Stomach (tissue), 9 donors: ENCODE results near the gene MGAT5. TPM values are rescaled to one million over a fixed set of nuclear protein-coding genes. Genes with fewer than 3 reads are reported as not detected.

ENCODE experiments used
- DNase-seq, 2 donors: peaks; one replicate each; pipeline versions ENCODE4 v3.0.0 to v3.0.0-alpha.2; 2013 to 2019
- H3K27ac ChIP-seq, 5 donors: fragments of 200-600 bp in 4 of 5; sonication (generic) in 4 of 5; one replicate each; pipeline ENCODE4 v1.5.1; 2013 to 2019; ENCODE audit warnings: mild to moderate bottlenecking in 1 of 5, moderate library complexity in 1 of 5
- H3K27me3 ChIP-seq, 3 donors: fragments of 200-600 bp; sonication (generic); one replicate each; pipeline ENCODE4 v1.5.1; 2017 to 2019; ENCODE audit warnings: mixed run types in 1 of 3
- H3K36me3 ChIP-seq, 4 donors: fragments of 200-600 bp; sonication (generic); 1 replicate in 3 of 4; 2 replicates in 1 of 4; pipeline ENCODE4 v1.5.1; 2016 to 2019
- H3K4me1 ChIP-seq, 4 donors: fragments of 200-600 bp; sonication (generic); one replicate each; pipeline ENCODE4 v1.5.1; 2016 to 2019
- H3K4me3 ChIP-seq, 4 donors: fragments of 200-600 bp; sonication (generic) in 3 of 4; one replicate each; pipeline ENCODE4 v1.5.1; 2016 to 2019; ENCODE audit warnings: mild to moderate bottlenecking in 1 of 4
- H3K9me3 ChIP-seq, 4 donors: fragments of 200-600 bp; sonication (generic); one replicate each; pipeline ENCODE4 v1.5.1; 2016 to 2019
- CTCF ChIP-seq, 7 experiments: fragments of 450-650 bp in 4 of 7; fragments of 200-600 bp in 3 of 7; sonication (generic) in 3 of 7; IDR thresholded peaks; one replicate each; pipeline ENCODE4 v1.5.1; 2016 to 2019; ENCODE audit warnings: antibody characterized with exemption in 7 of 7, control low read depth in 2 of 7, mild to moderate bottlenecking in 1 of 7
- EP300 ChIP-seq: sonication (generic); formaldehyde crosslinking; IDR thresholded peaks from one replicate; pipeline ENCODE4 v1.6.1; 2017; ENCODE audit warnings: antibody characterized with exemption
- POLR2A ChIP-seq, 4 donors: fragments of 450-650 bp; IDR thresholded peaks; one replicate each; pipeline ENCODE4 v1.6.1; 2016; ENCODE audit warnings: antibody characterized with exemption in 4 of 4, control low read depth in 2 of 4, mild to moderate bottlenecking in 1 of 4, moderate library complexity in 1 of 4
- POLR2AphosphoS5 ChIP-seq, 3 donors: sonication (generic); formaldehyde crosslinking; IDR thresholded peaks; one replicate each; pipeline ENCODE4 v1.6.1; 2016; ENCODE audit warnings: antibody characterized with exemption in 3 of 3
- WGBS, 5 donors: extraction: QIAGEN DNeasy Blood & Tissue Kit in 3 of 5; methylation state at CpG; one replicate each; pipeline versions ENCODE4 v1.1.5 to v1.1.7; 2013 to 2018; 5-methylcytosine and 5-hydroxymethylcytosine counted together
- intact Hi-C: fragments of 100-400 bp; cut with DNase I; formaldehyde crosslinking; loops from one replicate; pipeline ENCODE4 v1.15.1; 2023; ENCODE audit warnings: low total_unique reads
- polyA plus RNA-seq, 3 donors: library from polyadenylated mRNA; stranded (reverse); fragments of 200-250 nt; gene quantifications; one replicate each; pipeline ENCODE4 v1.2.3, GENCODE V29; 2013
- total RNA-seq, 5 donors: library from RNA; depleted of rRNA; stranded (reverse); fragments of >200 nt; gene quantifications; one replicate each; pipeline versions ENCODE4 v1.1.0 to v1.2.3, GENCODE V29; 2014 to 2016
- donor health status: healthy with polysubstance abuse.
- donor health status: Bipolar disorder and iron deficiency.
- donor health status: healthy.

Gene MGAT5
- total and polyA plus RNA-seq, 8 donors: 3.9 to 125 (median 46.0) TPM

DNA sequence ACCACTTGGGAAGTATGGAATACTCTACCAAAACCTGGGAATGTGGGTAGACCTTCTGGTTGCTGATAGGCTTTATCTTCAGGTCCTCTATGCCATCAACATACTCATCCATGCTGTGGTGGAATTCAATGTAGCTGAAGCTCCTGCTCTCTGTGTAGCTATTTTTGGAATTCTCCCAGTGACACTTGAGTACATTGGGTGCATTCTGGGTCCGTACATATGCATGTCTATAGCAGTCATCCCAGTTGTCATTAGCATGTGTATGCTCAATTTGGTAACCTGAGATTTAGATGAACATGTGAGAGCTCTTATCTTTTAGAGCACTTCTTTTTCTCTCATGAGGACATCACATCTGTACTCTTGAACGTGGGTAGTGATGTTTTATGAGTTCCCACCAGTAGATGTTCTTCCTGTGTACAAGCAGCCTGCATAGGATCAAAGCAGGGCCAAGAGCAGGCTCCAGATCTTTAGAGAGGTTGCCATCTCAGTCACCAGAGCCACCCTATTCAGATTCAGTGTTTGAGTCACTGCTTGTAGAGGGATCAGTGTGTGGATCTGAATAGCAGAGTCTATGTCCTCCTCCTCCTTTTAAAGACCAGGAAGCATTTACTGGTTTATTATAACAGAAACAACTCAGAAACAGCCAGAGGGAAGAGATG, 65.9 kb downstream of the MGAT5 start:
- H3K27me3 ChIP-seq: no peaks in the 10 kb centered on the region
- intact Hi-C loops: no loop called here
- 60 to 79% (median 73%) methylated on average over 2 of the region's 2 CpGs for WGBS, 5 donors
- TF ChIP-seq EP300 (no peak), CTCF (IDR thresholded peaks at IDR 0.05) (no peak), POLR2A (IDR thresholded peaks at IDR 0.05) (no peak), POLR2AphosphoS5 (IDR thresholded peaks at IDR 0.05) (no peak)
- H3K27ac ChIP-seq: no peak overlapping the region
- H3K4me1 ChIP-seq: peaks cover under 1 to 26% (median 16%) of the 10 kb centered on the region in 4 donors
- no peak overlapping the region for H3K4me3 ChIP-seq
- peaks cover 15 to 36% (median 27%) of the 10 kb centered on the region in 4 donors for H3K36me3 ChIP-seq
- no peak for DNase-seq
- no peaks in the 10 kb centered on the region for H3K9me3 ChIP-seq

GRCh38 chr2:134320930-134321329, 67.1 kb downstream of the MGAT5 start:
- TF ChIP-seq CTCF (IDR thresholded peaks at IDR 0.05): no peak
- TF ChIP-seq POLR2AphosphoS5 (IDR thresholded peaks at IDR 0.05): no peak
- TF ChIP-seq EP300: no peak
- TF ChIP-seq POLR2A (IDR thresholded peaks at IDR 0.05): no peak
- H3K4me1 ChIP-seq: peaks cover 5 to 32% (median 17%) of the 10 kb centered on the region in 4 donors
- DNase-seq: no peak
- H3K27me3 ChIP-seq: no peaks in the 10 kb centered on the region
- peaks cover 15 to 36% (median 27%) of the 10 kb centered on the region in 4 donors for H3K36me3 ChIP-seq
- 70 to 91% (median 84%) methylated on average over 3 of the region's 3 CpGs for WGBS, 5 donors
- no peak overlapping the region for H3K4me3 ChIP-seq
- no peaks in the 10 kb centered on the region for H3K9me3 ChIP-seq
- intact Hi-C loops: no loop called here
- no peak overlapping the region for H3K27ac ChIP-seq

- Histone ChIP-seq H3K9me3 (no peaks in the 10 kb centered on the region), H3K27me3 (no peaks in the 10 kb centered on the region), H3K27ac (no peak overlapping the region), H3K4me1 (peaks cover 0 to 36% (median 16%) of the 10 kb centered on the region in 4 donors), H3K4me3 (no peak overlapping the region), H3K36me3 (peaks cover 7 to 22% (median 12%) of the 10 kb centered on the region in 4 donors)
- intact Hi-C loops: no loop called here
- TF ChIP-seq CTCF (IDR thresholded peaks at IDR 0.05) (no peak), POLR2A (IDR thresholded peaks at IDR 0.05) (no peak), EP300 (no peak)
- DNase-seq: no peak
- 95 to 100% (median 97%) methylated on average over 1 of the region's 1 CpG for WGBS, 5 donors
Measured at GRCh38 chr2:134323777-134324176, 69.9 kb downstream of the MGAT5 start.

DNA sequence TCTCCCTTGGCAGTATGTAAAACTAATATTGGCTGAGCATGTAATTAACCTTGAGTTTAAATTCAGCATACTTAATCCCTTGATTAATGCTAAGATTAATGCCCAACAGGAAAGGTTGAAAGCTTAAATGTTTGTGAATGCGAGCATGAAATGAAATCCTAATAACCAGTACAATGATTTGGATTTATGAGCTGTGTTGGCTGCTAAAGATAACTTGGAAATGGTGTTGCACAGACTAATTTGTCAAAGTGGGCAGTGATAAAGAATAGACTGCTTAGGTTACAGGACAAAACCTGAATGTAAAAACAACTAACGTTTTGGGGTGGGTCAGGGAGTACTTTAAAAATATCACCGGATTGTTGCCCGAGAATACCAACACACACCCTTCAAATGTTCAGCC, 70.6 kb downstream of the MGAT5 start:
- WGBS, 5 donors: 48 to 61% (median 51%) methylated on average over 4 of the region's 4 CpGs
- intact Hi-C loops: no loop called here
- H3K4me1 ChIP-seq: peaks cover 0 to 36% (median 16%) of the 10 kb centered on the region in 4 donors
- peaks cover 2 to 15% (median 5%) of the 10 kb centered on the region in 4 donors for H3K36me3 ChIP-seq
- peak overlapping the region in 1 of 5 donors; percentile 38 for H3K27ac ChIP-seq
- H3K27me3 ChIP-seq: no peaks in the 10 kb centered on the region
- H3K9me3 ChIP-seq: no peaks in the 10 kb centered on the region
- TF ChIP-seq EP300 (no peak), POLR2A (IDR thresholded peaks at IDR 0.05) (no peak), CTCF (IDR thresholded peaks at IDR 0.05) (no peak), POLR2AphosphoS5 (IDR thresholded peaks at IDR 0.05) (no peak)
- no peak for DNase-seq
- H3K4me3 ChIP-seq: no peak overlapping the region
